GM23338 (cell line): ENCODE data around the gene CHTF8. TPM values are rescaled to one million over a fixed set of nuclear protein-coding genes. Genes with fewer than 3 reads are reported as not detected.

Experiments used
- ATAC-seq: fragments of 200-7000 bp; cut with Tn5 transposase; 3 replicates; pipeline ENCODE4 v1.9.1; 2020
- DNase-seq: peaks from one replicate; pipeline ENCODE4 v3.0.0-alpha.2; 2015; ENCODE audit warnings: low spot score
- H2AFZ ChIP-seq: fragments of 200-600 bp; sonication (generic); 2 replicates; pipeline ENCODE4 v1.8.0; 2016; ENCODE audit warnings: antibody characterized with exemption, mild to moderate bottlenecking, moderate library complexity
- H3F3A ChIP-seq: fragments of 200-600 bp; sonication (generic); replicated peaks from 2 replicates; pipeline ENCODE4 v1.8.0; 2017; ENCODE audit warnings: antibody characterized with exemption, mixed run types, low read depth
- H3K27ac ChIP-seq: fragments of 200-600 bp; sonication (generic); 2 replicates; pipeline ENCODE4 v1.6.1; 2016; ENCODE audit warnings: low read depth
- H3K27me3 ChIP-seq: fragments of 200-600 bp; sonication (generic); 2 replicates; pipeline ENCODE4 v1.8.0; 2016; ENCODE audit warnings: mild to moderate bottlenecking, mixed run types, moderate library complexity; ENCODE audit not compliant: insufficient read depth
- H3K36me3 ChIP-seq: fragments of 200-600 bp; sonication (generic); 2 replicates; pipeline ENCODE4 v1.8.0; 2016; ENCODE audit warnings: mild to moderate bottlenecking; ENCODE audit not compliant: insufficient read depth
- H3K4me1 ChIP-seq: fragments of 200-600 bp; sonication (generic); 2 replicates; pipeline ENCODE4 v1.8.0; 2016; ENCODE audit warnings: mild to moderate bottlenecking, moderate library complexity; ENCODE audit not compliant: insufficient read depth
- H3K4me2 ChIP-seq: fragments of 200-600 bp; sonication (generic); 2 replicates; pipeline ENCODE4 v1.7.1; 2017; ENCODE audit warnings: mixed run types
- H3K4me3 ChIP-seq: fragments of 200-600 bp; sonication (generic); 2 replicates; pipeline ENCODE4 v1.6.1; 2016; ENCODE audit warnings: mixed run types
- H3K79me2 ChIP-seq: fragments of 200-600 bp; sonication (generic); replicated peaks from 2 replicates; pipeline ENCODE4 v1.8.0; 2017; ENCODE audit warnings: mild to moderate bottlenecking; ENCODE audit not compliant: insufficient read depth
- H3K9me2 ChIP-seq: fragments of 200-600 bp; sonication (generic); 2 replicates; pipeline ENCODE4 v1.8.0; 2017; ENCODE audit not compliant: insufficient read depth
- H4K20me1 ChIP-seq: fragments of 200-600 bp; sonication (generic); replicated peaks from 2 replicates; pipeline ENCODE4 v1.8.0; 2017; ENCODE audit warnings: mild to moderate bottlenecking; ENCODE audit not compliant: insufficient read depth
- H3K27ac Mint-ChIP-seq: 2 replicates; pipeline ENCODE4 v1.8.0; 2020; ENCODE audit warnings: inconsistent platforms, mild to moderate bottlenecking, moderate library complexity, mixed read lengths
- H3K27me3 Mint-ChIP-seq: 3 replicates; pipeline ENCODE4 v1.8.0; 2022; ENCODE audit warnings: low read depth, mild to moderate bottlenecking, moderate library complexity, mixed read lengths, inconsistent platforms; ENCODE audit not compliant: insufficient read depth, poor library complexity
- H3K36me3 Mint-ChIP-seq: 3 replicates; pipeline ENCODE4 v1.8.0; 2021; ENCODE audit warnings: low read depth, mild to moderate bottlenecking, inconsistent platforms, moderate library complexity, mixed read lengths
- H3K4me1 Mint-ChIP-seq: 3 replicates; pipeline ENCODE4 v1.8.0; 2020; ENCODE audit warnings: mild to moderate bottlenecking, inconsistent platforms, mixed read lengths
- H3K4me3 Mint-ChIP-seq: 3 replicates; pipeline ENCODE4 v1.8.0; 2021; ENCODE audit warnings: moderate library complexity, mild to moderate bottlenecking, inconsistent platforms, mixed read lengths
- H3K9me3 Mint-ChIP-seq: 3 replicates; pipeline ENCODE4 v1.8.0; 2020; ENCODE audit warnings: moderate library complexity, mild to moderate bottlenecking, inconsistent platforms, mixed read lengths
- CREB1 ChIP-seq: fragments of 250-450 bp; sonication (Bioruptor Pico); IDR thresholded peaks from 2 replicates; pipeline ENCODE4 v1.5.0; 2020; ENCODE audit warnings: low read depth, mild to moderate bottlenecking, moderate library complexity
- CTCF ChIP-seq, 2 experiments: fragments of 200-600 bp in 1 of 2; sonication (generic) in 1 of 2; conservative IDR thresholded peaks; 2 replicates each; pipeline versions ENCODE4 v1.5.1 to v1.6.1; 2016 to 2017; ENCODE audit warnings: antibody characterized with exemption in 2 of 2, low read depth in 2 of 2, mild to moderate bottlenecking in 2 of 2, moderate library complexity in 1 of 2
- ETS1 ChIP-seq: IDR thresholded peaks from 2 replicates; pipeline ENCODE4 v1.6.1; 2016; ENCODE audit warnings: antibody characterized with exemption
- EZH2 ChIP-seq: fragments of 200-600 bp; sonication (generic); IDR thresholded peaks from one replicate; pipeline ENCODE4 v1.8.0; 2017; ENCODE audit warnings: antibody characterized with exemption, mild to moderate bottlenecking, low read depth; ENCODE audit not compliant: unreplicated experiment
- EZH2phosphoT487 ChIP-seq: fragments of 200-600 bp; sonication (generic); IDR thresholded peaks from one replicate; pipeline ENCODE4 v1.8.1; 2018; ENCODE audit warnings: antibody characterized with exemption; ENCODE audit not compliant: unreplicated experiment
- JUNB ChIP-seq: IDR thresholded peaks from one replicate; pipeline ENCODE4 v1.6.1; 2016; ENCODE audit warnings: antibody characterized with exemption; ENCODE audit not compliant: unreplicated experiment
- NANOG ChIP-seq: IDR thresholded peaks from 2 replicates; pipeline ENCODE4 v1.6.1; 2016; ENCODE audit warnings: antibody characterized with exemption, borderline replicate concordance
- POLR2AphosphoS5 ChIP-seq: IDR thresholded peaks from 2 replicates; pipeline ENCODE4 v1.6.1; 2016; ENCODE audit warnings: antibody characterized with exemption, low read depth
- REST ChIP-seq: IDR thresholded peaks from one replicate; pipeline ENCODE4 v1.6.1; 2018; ENCODE audit warnings: antibody characterized with exemption; ENCODE audit not compliant: unreplicated experiment
- STAT1 ChIP-seq: IDR thresholded peaks from one replicate; pipeline ENCODE4 v1.6.1; 2016; ENCODE audit warnings: antibody characterized with exemption; ENCODE audit not compliant: unreplicated experiment
- ZNF114 ChIP-seq: fragments of 250-450 bp; sonication (Bioruptor Pico); IDR thresholded peaks from 2 replicates; pipeline ENCODE4 v1.5.0; 2020; ENCODE audit warnings: mild to moderate bottlenecking, moderate library complexity
- ZNF331 ChIP-seq: fragments of 250-450 bp; sonication (Bioruptor Pico); IDR thresholded peaks from 2 replicates; pipeline ENCODE4 v1.5.0; 2020; ENCODE audit warnings: low read depth, mild to moderate bottlenecking, moderate library complexity
- ZNF462 ChIP-seq: fragments of 250-450 bp; sonication (Bioruptor Pico); IDR thresholded peaks from 2 replicates; pipeline ENCODE4 v1.5.0; 2020; ENCODE audit warnings: mild to moderate bottlenecking, moderate library complexity
- polyA plus RNA-seq: library from polyadenylated mRNA; unstranded; fragments of >200 nt; fragmentation: Nextera tagmentation; extraction: Ambion mirVana; gene quantifications from 2 replicates; pipeline ENCODE4 v1.2.1, GENCODE V29; 2016
- total RNA-seq: library from RNA; depleted of rRNA; stranded (reverse); fragments of >200 nt; shearing (Covaris generic); gene quantifications from 2 replicates; pipeline ENCODE4 v1.2.3, GENCODE V29; 2014

Gene CHTF8
- total and polyA plus RNA-seq, 2 experiments from 2014 or later, result 24.4 to 155 TPM

- H3K27me3 ChIP-seq, result no peaks in the 10 kb centered on the region
- TF ChIP-seq STAT1 (no peak), REST (no peak), POLR2AphosphoS5 (no peak), CTCF (conservative IDR thresholded peaks at IDR 0.05; ENCODE audit: low read depth in 2 of 2) (no peak), NANOG (no peak), ZNF114 (no peak), ZNF331 (CRISPR knock-in tag) (no peak), ZNF462 (CRISPR knock-in tag) (no peak), JUNB (no peak), EZH2phosphoT487 (no peak), CREB1 (CRISPR knock-in tag) (no peak), ETS1 (no peak), EZH2 (no peak)
- DNase-seq (no peak), ATAC-seq (no peak)
- peaks cover 18% of the 10 kb centered on the region for H3K4me1 ChIP-seq
- peaks cover 25% of the 10 kb centered on the region for H3F3A ChIP-seq
- H3K9me2 ChIP-seq, result no peaks in the 10 kb centered on the region
- peak overlapping the region; percentile 99 for H3K4me3 ChIP-seq
- Mint-ChIP-seq H3K27me3 (peaks cover 12% of the 10 kb centered on the region), H3K9me3 (no peaks in the 10 kb centered on the region), H3K27ac (no peak overlapping the region; the same call in 1 of the 2 replicates), H3K4me3 (peak overlapping the region; percentile 96), H3K4me1 (peaks cover 34% of the 10 kb centered on the region), H3K36me3 (peaks cover 55% of the 10 kb centered on the region)
- H3K27ac ChIP-seq, result no peak overlapping the region
- H3K79me2 ChIP-seq, result peaks cover 92% of the 10 kb centered on the region
- H3K36me3 ChIP-seq, result peaks cover 24% of the 10 kb centered on the region
- peaks cover 44% of the 10 kb centered on the region for H4K20me1 ChIP-seq
- no peak overlapping the region for H2AFZ ChIP-seq
- H3K4me2 ChIP-seq, result peak overlapping the region; percentile 99
Measured at GRCh38 chr16:69133373-69133954, 1.1 kb upstream of the CHTF8 start.
